Stimulated activated memory B cell treated with anti-CD40 and anti-IgM and Interleukin-4, amounts not matched to agents 10 μg/mL and 1 μg/mL and 100 μg/mL, for 72 hours (primary cell): ENCODE data around the gene ZBTB14.
A peak's percentile ranks its signal among the peaks of the same experiment; 100 is the strongest.

Experiments used
- ATAC-seq: fragments of 150-1000 bp; cut with Tn5 transposase; 2 replicates; pipeline ENCODE4 v1.10.0; 2021
- H3K27ac Mint-ChIP-seq: one replicate; pipeline ENCODE4 v1.8.0; 2022; ENCODE audit warnings: mild to moderate bottlenecking, mixed read lengths
- H3K27me3 Mint-ChIP-seq: one replicate; pipeline ENCODE4 v1.8.0; 2022; ENCODE audit warnings: mixed read lengths
- H3K36me3 Mint-ChIP-seq: one replicate; pipeline ENCODE4 v1.8.0; 2022; ENCODE audit warnings: mixed read lengths
- H3K4me1 Mint-ChIP-seq: one replicate; pipeline ENCODE4 v1.8.0; 2022; ENCODE audit warnings: mixed read lengths
- H3K4me3 Mint-ChIP-seq: one replicate; pipeline ENCODE4 v1.8.0; 2022; ENCODE audit warnings: mild to moderate bottlenecking, moderate library complexity, mixed read lengths
- H3K9me3 Mint-ChIP-seq: one replicate; pipeline ENCODE4 v1.8.0; 2022; ENCODE audit warnings: mixed read lengths

ZBTB14 gene, protein sequence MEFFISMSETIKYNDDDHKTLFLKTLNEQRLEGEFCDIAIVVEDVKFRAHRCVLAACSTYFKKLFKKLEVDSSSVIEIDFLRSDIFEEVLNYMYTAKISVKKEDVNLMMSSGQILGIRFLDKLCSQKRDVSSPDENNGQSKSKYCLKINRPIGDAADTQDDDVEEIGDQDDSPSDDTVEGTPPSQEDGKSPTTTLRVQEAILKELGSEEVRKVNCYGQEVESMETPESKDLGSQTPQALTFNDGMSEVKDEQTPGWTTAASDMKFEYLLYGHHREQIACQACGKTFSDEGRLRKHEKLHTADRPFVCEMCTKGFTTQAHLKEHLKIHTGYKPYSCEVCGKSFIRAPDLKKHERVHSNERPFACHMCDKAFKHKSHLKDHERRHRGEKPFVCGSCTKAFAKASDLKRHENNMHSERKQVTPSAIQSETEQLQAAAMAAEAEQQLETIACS

GRCh38 chr18:5295231-5295920 lies at the start of gene ZBTB14:
TSS of gene ZBTB14 (minus strand) at chr18:5295726. CDS start at chr18:5293246, 2,480 bp downstream.
- H3K4me3 Mint-ChIP-seq: peak within 1 kb of the TSS; percentile 96
- peaks cover 15% of the 10 kb centered on the region for H3K4me1 Mint-ChIP-seq
- peaks cover 16% of the 10 kb centered on the region for H3K36me3 Mint-ChIP-seq
- ATAC-seq: peak; percentile 75
- H3K27ac Mint-ChIP-seq: peak within 1 kb of the TSS; percentile 96
- H3K27me3 Mint-ChIP-seq: no peaks in the 10 kb centered on the region
- H3K9me3 Mint-ChIP-seq: no peaks in the 10 kb centered on the region

DNA sequence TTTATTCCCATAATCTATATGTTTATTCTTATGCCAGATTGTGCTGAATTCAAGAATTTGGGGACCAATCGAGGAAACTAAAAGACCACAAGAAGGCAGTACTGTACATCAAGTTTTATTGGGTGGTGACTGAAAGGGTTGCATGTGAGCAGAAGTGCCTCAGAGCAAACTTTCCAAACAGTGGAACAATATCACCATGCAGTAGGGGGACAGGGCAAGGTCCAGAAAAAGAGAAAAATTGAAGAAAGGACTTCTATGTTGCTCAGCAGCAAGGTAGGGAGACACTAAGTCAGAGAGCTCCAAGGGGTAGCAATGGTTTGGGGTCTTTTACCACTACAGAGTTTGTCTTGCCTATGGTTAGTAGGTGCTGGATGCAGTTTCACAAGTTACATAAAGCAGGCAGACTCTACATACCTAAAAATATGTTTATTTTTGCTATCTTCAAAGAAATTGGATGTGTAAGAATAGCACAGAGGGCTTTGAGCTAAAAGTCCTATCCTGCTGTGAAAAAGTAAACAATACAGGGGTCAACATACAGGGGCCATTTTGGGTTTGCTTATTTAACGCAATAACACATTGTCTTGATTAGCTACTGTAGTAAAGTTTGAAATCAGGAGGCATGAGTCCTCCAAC lies 43.8 kb upstream of the ZBTB14 start:
- no peak overlapping the region for H3K4me3 Mint-ChIP-seq
- no peak overlapping the region for H3K27ac Mint-ChIP-seq
- H3K9me3 Mint-ChIP-seq: no peaks in the 10 kb centered on the region
- ATAC-seq: no peak
- peaks cover 27% of the 10 kb centered on the region for H3K27me3 Mint-ChIP-seq
- no peaks in the 10 kb centered on the region for H3K4me1 Mint-ChIP-seq
- no peaks in the 10 kb centered on the region for H3K36me3 Mint-ChIP-seq

GRCh38 chr18:5334456-5335075 lies 39.0 kb upstream of the ZBTB14 start:
- no peaks in the 10 kb centered on the region for H3K36me3 Mint-ChIP-seq
- peaks cover 3% of the 10 kb centered on the region for H3K9me3 Mint-ChIP-seq
- no peak overlapping the region for H3K27ac Mint-ChIP-seq
- ATAC-seq: no peak
- no peaks in the 10 kb centered on the region for H3K4me1 Mint-ChIP-seq
- H3K27me3 Mint-ChIP-seq: no peaks in the 10 kb centered on the region
- H3K4me3 Mint-ChIP-seq: no peak overlapping the region

GRCh38 chr18:5318061-5318700 lies 22.7 kb upstream of the ZBTB14 start:
- peaks cover 2% of the 10 kb centered on the region for H3K9me3 Mint-ChIP-seq
- no peak overlapping the region for H3K27ac Mint-ChIP-seq
- no peaks in the 10 kb centered on the region for H3K27me3 Mint-ChIP-seq
- peaks cover 17% of the 10 kb centered on the region for H3K36me3 Mint-ChIP-seq
- no peaks in the 10 kb centered on the region for H3K4me1 Mint-ChIP-seq
- no peak overlapping the region for H3K4me3 Mint-ChIP-seq
- ATAC-seq: no peak

GRCh38 chr18:5317186-5317585 lies 21.7 kb upstream of the ZBTB14 start:
- ATAC-seq: no peak
- Mint-ChIP-seq H3K4me1 (no peaks in the 10 kb centered on the region), H3K9me3 (peaks cover 2% of the 10 kb centered on the region), H3K4me3 (no peak overlapping the region), H3K27ac (no peak overlapping the region), H3K27me3 (no peaks in the 10 kb centered on the region), H3K36me3 (peaks cover 17% of the 10 kb centered on the region)

GRCh38 chr18:5315838-5316237 lies 20.3 kb upstream of the ZBTB14 start:
- Mint-ChIP-seq H3K36me3 (peaks cover 17% of the 10 kb centered on the region), H3K4me3 (no peak overlapping the region), H3K9me3 (no peaks in the 10 kb centered on the region), H3K27me3 (no peaks in the 10 kb centered on the region), H3K4me1 (peaks cover 6% of the 10 kb centered on the region), H3K27ac (no peak overlapping the region)
- no peak for ATAC-seq

GRCh38 chr18:5311301-5311989 lies 15.9 kb upstream of the ZBTB14 start:
- Mint-ChIP-seq H3K36me3 (no peaks in the 10 kb centered on the region), H3K4me3 (no peak overlapping the region), H3K27me3 (no peaks in the 10 kb centered on the region), H3K4me1 (peaks cover 22% of the 10 kb centered on the region), H3K27ac (no peak overlapping the region), H3K9me3 (no peaks in the 10 kb centered on the region)
- ATAC-seq: no peak

DNA sequence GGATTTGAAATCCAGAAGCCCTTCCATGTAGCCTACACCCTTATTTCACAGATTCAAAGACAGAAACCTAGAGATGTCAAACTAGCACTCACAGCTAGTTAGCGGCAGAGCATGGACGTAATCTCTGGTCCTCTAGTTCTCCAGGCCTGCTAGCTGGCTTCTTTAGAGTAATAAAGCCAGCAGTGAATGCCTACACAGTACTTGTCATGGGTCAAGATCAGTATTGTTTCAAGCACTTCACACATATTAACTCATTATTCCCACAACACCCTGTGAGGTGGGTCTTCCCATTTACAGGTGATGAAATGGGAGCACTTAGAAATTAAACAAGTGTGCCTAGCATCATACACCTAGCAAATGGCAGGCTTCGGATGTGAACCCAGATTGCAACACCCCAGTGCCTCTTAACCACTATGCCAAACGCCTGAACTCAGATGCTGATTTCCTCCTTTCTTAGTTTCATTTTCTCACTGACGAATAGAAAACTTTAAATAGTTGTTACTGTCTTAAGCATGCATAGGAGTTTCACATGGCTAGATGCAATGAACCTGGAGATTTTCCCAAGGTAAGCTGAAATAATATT lies 14.5 kb upstream of the ZBTB14 start:
- H3K4me1 Mint-ChIP-seq: peaks cover 22% of the 10 kb centered on the region
- ATAC-seq: peak; percentile 90
- no peaks in the 10 kb centered on the region for H3K9me3 Mint-ChIP-seq
- H3K27ac Mint-ChIP-seq: peak overlapping the region; percentile 79
- peak overlapping the region; percentile 68 for H3K4me3 Mint-ChIP-seq
- no peaks in the 10 kb centered on the region for H3K27me3 Mint-ChIP-seq
- no peaks in the 10 kb centered on the region for H3K36me3 Mint-ChIP-seq

- no peaks in the 10 kb centered on the region for H3K36me3 Mint-ChIP-seq
- no peak for ATAC-seq
Measured at GRCh38 chr18:5305835-5306234, 10.3 kb upstream of the ZBTB14 start.

GRCh38 chr18:5304232-5304631 lies 8.7 kb upstream of the ZBTB14 start:
- no peak overlapping the region for H3K4me3 Mint-ChIP-seq
- no peak overlapping the region for H3K27ac Mint-ChIP-seq
- H3K9me3 Mint-ChIP-seq: no peaks in the 10 kb centered on the region
- H3K36me3 Mint-ChIP-seq: no peaks in the 10 kb centered on the region
- ATAC-seq: no peak
- H3K4me1 Mint-ChIP-seq: peaks cover 3% of the 10 kb centered on the region
- peaks cover 18% of the 10 kb centered on the region for H3K27me3 Mint-ChIP-seq

More at GRCh38 chr18:5305835-5306234, 10.3 kb upstream of the ZBTB14 start:
- Mint-ChIP-seq H3K27me3 (peaks cover 18% of the 10 kb centered on the region), H3K9me3 (no peaks in the 10 kb centered on the region), H3K4me1 (peaks cover 16% of the 10 kb centered on the region), H3K27ac (no peak overlapping the region), H3K4me3 (no peak overlapping the region)

DNA sequence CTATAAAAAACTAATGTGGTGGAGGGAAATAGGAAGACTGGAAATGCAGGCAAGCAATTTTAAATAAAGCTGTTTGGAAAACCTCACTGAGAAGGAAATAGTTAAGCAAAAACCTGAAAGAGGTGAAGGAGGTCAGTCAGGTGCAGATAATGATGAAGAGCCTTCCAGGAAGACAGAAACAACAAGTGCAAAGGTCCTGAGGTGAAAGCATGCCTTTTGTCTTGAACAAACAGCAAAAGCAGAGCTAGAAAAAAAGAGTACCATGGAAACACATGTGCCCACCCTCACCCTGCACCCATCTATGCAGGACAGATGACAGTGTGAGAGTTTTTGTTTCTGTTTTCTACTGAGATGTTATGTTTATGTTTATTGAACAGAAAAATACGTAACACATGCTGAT lies 8.1 kb upstream of the ZBTB14 start:
- no peak for ATAC-seq
- Mint-ChIP-seq H3K4me1 (no peaks in the 10 kb centered on the region), H3K9me3 (no peaks in the 10 kb centered on the region), H3K36me3 (no peaks in the 10 kb centered on the region), H3K27ac (no peak overlapping the region), H3K27me3 (peaks cover 18% of the 10 kb centered on the region), H3K4me3 (no peak overlapping the region)

DNA sequence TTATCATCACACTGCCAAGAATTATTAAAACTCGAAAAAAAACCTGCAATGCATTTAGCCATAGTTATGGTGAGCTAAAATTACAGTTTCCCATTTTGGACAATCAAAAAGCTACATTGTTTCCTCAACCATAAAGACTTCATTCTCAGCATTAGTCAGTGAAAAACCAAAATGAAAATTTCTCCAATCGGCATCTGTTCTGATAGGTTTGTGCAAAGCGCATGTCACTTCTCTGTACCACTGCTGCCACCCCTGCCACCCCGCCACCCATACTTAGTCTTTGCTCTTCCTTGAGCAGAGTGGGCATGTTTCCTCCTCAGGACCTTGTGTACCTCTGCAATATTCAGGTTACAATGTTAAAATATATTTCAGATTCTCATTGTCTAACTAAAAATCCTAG lies 7.1 kb upstream of the ZBTB14 start:
- Mint-ChIP-seq H3K4me1 (no peaks in the 10 kb centered on the region), H3K4me3 (no peak overlapping the region), H3K27ac (no peak overlapping the region), H3K36me3 (no peaks in the 10 kb centered on the region), H3K9me3 (no peaks in the 10 kb centered on the region), H3K27me3 (peaks cover 18% of the 10 kb centered on the region)
- ATAC-seq: no peak

DNA sequence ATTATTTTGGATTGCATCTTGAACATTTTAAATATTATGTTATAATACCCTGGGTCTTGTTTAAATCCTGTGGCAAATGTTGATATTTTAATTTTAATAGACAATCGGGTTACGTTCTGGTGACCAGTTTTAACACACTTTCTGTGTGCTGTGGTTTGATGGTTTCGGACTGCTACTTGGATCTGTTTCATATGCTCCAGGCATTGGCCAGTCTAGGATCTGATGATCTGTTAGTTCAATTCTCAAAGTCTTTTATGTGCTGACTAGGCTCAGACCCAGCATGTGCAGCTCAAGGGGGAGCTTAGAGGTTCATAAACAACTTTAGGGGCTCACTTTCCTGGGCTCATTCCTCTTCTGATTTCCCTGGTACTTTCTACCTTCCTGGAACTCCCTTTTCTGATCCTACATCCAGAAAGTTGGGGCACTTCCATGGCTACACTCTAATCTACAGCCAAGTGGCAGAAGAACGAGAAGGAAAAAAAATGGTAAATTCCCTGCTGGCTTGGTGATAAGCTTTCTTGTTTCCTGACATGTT lies 5.0 kb upstream of the ZBTB14 start:
- peaks cover 8% of the 10 kb centered on the region for H3K4me1 Mint-ChIP-seq
- H3K4me3 Mint-ChIP-seq: no peak overlapping the region
- ATAC-seq: no peak
- H3K36me3 Mint-ChIP-seq: no peaks in the 10 kb centered on the region
- no peak overlapping the region for H3K27ac Mint-ChIP-seq
- no peaks in the 10 kb centered on the region for H3K9me3 Mint-ChIP-seq
- H3K27me3 Mint-ChIP-seq: peaks cover 18% of the 10 kb centered on the region
